Psoas muscle (tissue), 8 donors: ENCODE results near the gene MTFP1. TPM values are rescaled to one million over a fixed set of nuclear protein-coding genes. Genes with fewer than 3 reads are reported as not detected.

Source experiments
- ATAC-seq, 4 donors: fragments of 200-7000 bp; cut with Tn5 transposase; one replicate each; pipeline ENCODE4 v1.9.1; 2020; ENCODE audit warnings: moderate library complexity in 3 of 4, mild to moderate bottlenecking in 2 of 4
- DNase-seq, 2 donors: peaks; one replicate each; pipeline ENCODE4 v3.0.0-alpha.2; 2020
- H3K27ac ChIP-seq: fragments of 200-600 bp; one replicate; pipeline ENCODE4 v1.8.0; 2022
- H3K27me3 ChIP-seq, 3 donors: fragments of 200-600 bp in 1 of 3; one replicate each; pipeline versions ENCODE4 v1.6.1 to v1.8.0; 2013 to 2022; ENCODE audit warnings: low read length in 2 of 3, mild to moderate bottlenecking in 2 of 3, moderate library complexity in 1 of 3; ENCODE audit not compliant: insufficient read depth in 3 of 3
- H3K36me3 ChIP-seq, 2 donors: fragments of 200-600 bp in 1 of 2; one replicate each; pipeline versions ENCODE4 v1.6.1 to v1.8.0; 2013 to 2022; ENCODE audit warnings: low read depth in 1 of 2, mild to moderate bottlenecking in 1 of 2, moderate library complexity in 1 of 2; ENCODE audit not compliant: insufficient read depth in 1 of 2
- H3K4me1 ChIP-seq: fragments of 200-600 bp; one replicate; pipeline ENCODE4 v1.8.0; 2022
- H3K4me3 ChIP-seq: fragments of 200-600 bp; one replicate; pipeline ENCODE4 v1.8.0; 2022; ENCODE audit warnings: mild to moderate bottlenecking
- H3K9me3 ChIP-seq: fragments of 200-600 bp; one replicate; pipeline ENCODE4 v1.8.0; 2022
- WGBS, 3 donors: extraction: QIAGEN DNeasy Blood & Tissue Kit; methylation state at CpG; one replicate each; pipeline versions ENCODE4 v1.1.6 to v1.1.7; 2013; 5-methylcytosine and 5-hydroxymethylcytosine counted together
- intact Hi-C, 2 donors: fragments of 100-400 bp; cut with DNase I; formaldehyde crosslinking; loops; one replicate each; pipeline versions ENCODE4 v1.11.0 to v1.14.2; 2022
- polyA plus RNA-seq, 3 donors: library from polyadenylated mRNA; stranded (reverse); fragments of 200-250 nt; gene quantifications; one replicate each; pipeline ENCODE4 v1.2.3, GENCODE V29; 2013
- total RNA-seq, 4 donors: library from RNA; stranded (reverse); fragmentation: NEBNext Ultra II Directional in 2 of 4; extraction: Animal tissue kit (Norgen Biotek cat#: 25700) in 2 of 4; gene quantifications; one replicate each; pipeline versions ENCODE4 v1.2.1 to v1.2.4, GENCODE V29; 2021 to 2023
- TF ChIP-seq, protein P1 (sequence below): fragments of 200-600 bp; IDR thresholded peaks from one replicate; pipeline ENCODE4 v1.8.0; 2022; ENCODE audit warnings: antibody characterized with exemption
- donor health status: healthy with polysubstance abuse.
- donor health status: DM: no; HTN: no; CAD: no; lungs with moderate emphysema.
- donor health status: Bipolar disorder and iron deficiency.
- donor health status: healthy.
- donor health status: DM: yes; HTN: yes; CAD: no.
- donor health status: DM: no; HTN: no; CAD: no.
- donor health status: DM: no; HTN: no; CAD: no.
- donor health status: DM: yes; HTN: yes; CAD: no.

The MTFP1 gene
- total and polyA plus RNA-seq, 7 donors, result 4.3 to 156 (median 50.8) TPM

DNA sequence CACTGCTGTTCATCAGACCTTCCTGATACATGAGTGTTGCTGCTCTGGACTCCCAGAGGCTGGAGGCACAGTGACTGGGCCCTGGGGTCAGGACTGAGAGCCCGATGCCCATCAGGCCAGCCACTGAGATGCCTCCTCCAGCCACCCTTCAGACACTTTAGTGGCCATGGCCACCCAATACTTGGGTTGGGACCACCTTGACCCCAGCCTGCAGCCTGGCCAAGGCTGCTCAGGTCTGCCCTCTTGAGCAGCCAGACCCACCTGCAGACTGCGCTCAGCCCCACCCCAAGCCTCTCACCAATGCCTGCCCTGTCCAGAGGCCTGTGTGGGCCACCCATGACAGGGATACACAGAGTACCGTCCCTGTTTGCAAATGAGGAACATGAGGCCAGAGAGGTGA, 42.5 kb upstream of the MTFP1 start:
- Histone ChIP-seq H3K4me1 (peaks cover 8% of the 10 kb centered on the region), H3K9me3 (no peaks in the 10 kb centered on the region), H3K27me3 (no peaks in the 10 kb centered on the region), H3K27ac (no peak overlapping the region), H3K36me3 (peaks cover 0 to 30% of the 10 kb centered on the region in 2 donors), H3K4me3 (no peak overlapping the region)
- TF ChIP-seq, protein P1, sequence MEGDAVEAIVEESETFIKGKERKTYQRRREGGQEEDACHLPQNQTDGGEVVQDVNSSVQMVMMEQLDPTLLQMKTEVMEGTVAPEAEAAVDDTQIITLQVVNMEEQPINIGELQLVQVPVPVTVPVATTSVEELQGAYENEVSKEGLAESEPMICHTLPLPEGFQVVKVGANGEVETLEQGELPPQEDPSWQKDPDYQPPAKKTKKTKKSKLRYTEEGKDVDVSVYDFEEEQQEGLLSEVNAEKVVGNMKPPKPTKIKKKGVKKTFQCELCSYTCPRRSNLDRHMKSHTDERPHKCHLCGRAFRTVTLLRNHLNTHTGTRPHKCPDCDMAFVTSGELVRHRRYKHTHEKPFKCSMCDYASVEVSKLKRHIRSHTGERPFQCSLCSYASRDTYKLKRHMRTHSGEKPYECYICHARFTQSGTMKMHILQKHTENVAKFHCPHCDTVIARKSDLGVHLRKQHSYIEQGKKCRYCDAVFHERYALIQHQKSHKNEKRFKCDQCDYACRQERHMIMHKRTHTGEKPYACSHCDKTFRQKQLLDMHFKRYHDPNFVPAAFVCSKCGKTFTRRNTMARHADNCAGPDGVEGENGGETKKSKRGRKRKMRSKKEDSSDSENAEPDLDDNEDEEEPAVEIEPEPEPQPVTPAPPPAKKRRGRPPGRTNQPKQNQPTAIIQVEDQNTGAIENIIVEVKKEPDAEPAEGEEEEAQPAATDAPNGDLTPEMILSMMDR, result no peak
- no peak for DNase-seq
- ATAC-seq, result no peak
- WGBS, 3 donors, result 62 to 90% (median 69%) methylated on average over 3 of the region's 3 CpGs
- intact Hi-C loops, result no loop called here

DNA sequence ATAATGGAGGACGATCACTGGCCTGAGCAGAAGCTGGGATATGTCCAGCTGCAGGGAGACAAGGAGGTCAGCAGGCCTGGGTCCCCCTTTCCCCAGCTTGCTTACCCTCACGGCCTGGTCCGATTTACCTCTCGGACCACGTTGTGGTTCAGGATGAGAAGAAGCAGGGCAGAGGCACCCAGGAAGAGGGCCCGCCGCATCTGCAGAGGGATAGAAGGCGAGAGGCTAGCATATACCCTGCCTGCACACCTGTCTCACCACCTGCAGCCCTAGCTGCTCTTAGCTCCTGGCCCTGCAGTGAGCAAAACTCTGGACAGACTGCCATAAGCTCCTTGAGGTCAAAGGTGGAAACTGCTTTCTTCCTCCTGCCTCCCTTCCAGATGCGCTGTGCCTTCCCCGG, 39.6 kb upstream of the MTFP1 start:
- H3K36me3 ChIP-seq, result peaks cover 0 to 23% of the 10 kb centered on the region in 2 donors
- TF ChIP-seq, protein P1, result no peak
- H3K9me3 ChIP-seq, result no peaks in the 10 kb centered on the region
- peaks cover 8% of the 10 kb centered on the region for H3K4me1 ChIP-seq
- WGBS, 3 donors, result 92 to 94% (median 93%) methylated on average over 10 of the region's 10 CpGs
- H3K4me3 ChIP-seq, result no peak overlapping the region
- intact Hi-C loops, result loop anchor here (2.0 to 5.0 kb wide), 3 partner anchors 97 to 279 kb away; partner anchors contain the start of gene CASTOR1 (in 1 of the 2)
- no peak for ATAC-seq
- H3K27ac ChIP-seq, result no peak overlapping the region
- H3K27me3 ChIP-seq, result no peaks in the 10 kb centered on the region
- no peak for DNase-seq

DNA sequence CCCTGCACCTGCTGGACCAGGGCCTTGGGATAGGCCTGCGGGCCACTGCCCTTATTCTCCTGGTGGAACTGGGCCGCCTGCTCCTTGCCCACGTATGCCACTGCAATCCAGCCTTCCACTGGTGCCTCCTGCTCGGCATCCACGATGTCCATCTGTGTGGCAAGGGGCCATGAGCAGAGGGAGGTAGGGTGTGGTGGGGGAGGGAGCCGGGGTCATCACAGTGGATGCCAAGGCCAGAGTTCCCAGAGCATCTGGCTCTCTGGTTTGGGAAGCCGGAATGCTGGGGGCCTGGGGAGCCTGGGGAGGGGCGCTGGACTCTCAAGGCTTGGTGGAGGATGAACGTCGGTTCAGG, 39.0 kb upstream of the MTFP1 start:
- peaks cover 8% of the 10 kb centered on the region for H3K4me1 ChIP-seq
- DNase-seq (no peak), ATAC-seq (peak in 2 of 4 donors; percentile 3 to 4)
- peaks cover 0 to 19% of the 10 kb centered on the region in 2 donors for H3K36me3 ChIP-seq
- H3K27ac ChIP-seq, result no peak overlapping the region
- intact Hi-C loops, result loop anchor here (2.0 to 5.0 kb wide), 3 partner anchors 98 to 279 kb away; partner anchors contain the start of gene CASTOR1 (in 1 of the 2)
- TF ChIP-seq, protein P1, result no peak
- no peaks in the 10 kb centered on the region for H3K27me3 ChIP-seq
- H3K9me3 ChIP-seq, result no peaks in the 10 kb centered on the region
- peak overlapping the region; percentile 70 for H3K4me3 ChIP-seq
- WGBS, 3 donors, result 25 to 27% (median 26%) methylated on average over 9 to 10 of the region's 10 CpGs

DNA sequence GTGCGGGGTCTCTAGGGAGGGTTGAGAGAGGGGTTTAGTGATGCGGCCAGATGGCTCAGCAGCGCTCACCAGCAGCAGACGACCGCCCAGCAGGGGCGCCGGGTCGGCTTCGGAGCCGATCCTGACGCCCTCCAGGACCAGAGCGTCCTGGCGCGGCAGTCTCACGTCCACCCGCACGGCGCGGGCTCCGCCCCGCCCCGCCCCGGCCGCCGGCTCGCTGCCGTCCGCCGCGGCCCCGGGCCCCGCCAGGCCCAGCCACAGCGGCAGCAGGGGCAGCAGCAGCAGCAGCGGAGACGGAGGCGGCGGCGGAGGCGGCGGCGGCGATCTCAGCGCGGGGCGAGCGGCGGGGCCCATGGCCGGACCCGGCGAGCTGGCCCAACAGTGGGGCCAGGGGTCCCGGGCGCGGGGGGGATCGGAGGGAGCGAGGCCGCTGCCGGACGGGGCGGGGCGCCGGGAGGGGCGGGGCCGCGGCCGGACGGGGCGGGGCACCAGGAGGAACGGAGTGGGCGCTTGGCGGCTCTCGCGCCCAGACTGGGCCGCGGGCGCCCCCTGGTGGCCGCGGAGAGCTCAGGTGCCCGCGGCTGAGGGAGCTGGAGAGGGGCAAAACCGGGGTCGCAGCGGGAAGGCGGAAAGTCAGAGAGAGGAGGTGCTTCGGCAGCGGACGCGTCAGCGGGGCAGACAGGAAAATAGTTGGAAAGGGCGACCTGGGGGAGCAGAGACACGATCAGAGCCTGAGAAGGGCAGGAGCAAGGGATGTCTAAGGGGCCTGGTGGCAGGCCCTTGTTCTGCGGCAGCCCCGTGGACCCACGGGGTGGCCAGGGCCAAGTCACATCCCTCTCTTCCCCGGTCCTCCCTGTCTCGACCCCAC, 38.4 kb upstream of the MTFP1 start, which contains the start of gene RNF215:
TSS of gene RNF215 (minus strand) at position 452 of the 868 bp plus-strand sequence. CDS start at position 354, 98 bp downstream.
- Histone ChIP-seq H3K4me1 (peaks cover 8% of the 10 kb centered on the region), H3K4me3 (peak within 1 kb of the TSS; percentile 70), H3K27ac (peak within 1 kb of the TSS; percentile 60), H3K36me3 (peaks cover 0 to 13% of the 10 kb centered on the region in 2 donors), H3K27me3 (no peaks in the 10 kb centered on the region), H3K9me3 (no peaks in the 10 kb centered on the region)
- intact Hi-C loops, result loop anchor here (1.0 to 5.0 kb wide), 5 partner anchors 98 to 280 kb away; partner anchors contain the start of gene CASTOR1 (in 1 of the 2)
- WGBS, 3 donors, result 1 to 2% (median 2%) methylated on average over 30 to 94 of the region's 95 CpGs
- TF ChIP-seq, protein P1, result peak; percentile 99
- peak; percentile 93 to 97 (median 95) for ATAC-seq
- DNase-seq, result peak; percentile 85 to 92
